ENCODE results near the gene KCNK4. TPM values are rescaled to one million over a fixed set of nuclear protein-coding genes. Genes with fewer than 3 reads are reported as not detected.
A peak's percentile ranks its signal among the peaks of the same experiment; 100 is the strongest.

KCNK4 gene
- total RNA-seq, 1 donor from 2014 or later = 0.22 TPM

DNA sequence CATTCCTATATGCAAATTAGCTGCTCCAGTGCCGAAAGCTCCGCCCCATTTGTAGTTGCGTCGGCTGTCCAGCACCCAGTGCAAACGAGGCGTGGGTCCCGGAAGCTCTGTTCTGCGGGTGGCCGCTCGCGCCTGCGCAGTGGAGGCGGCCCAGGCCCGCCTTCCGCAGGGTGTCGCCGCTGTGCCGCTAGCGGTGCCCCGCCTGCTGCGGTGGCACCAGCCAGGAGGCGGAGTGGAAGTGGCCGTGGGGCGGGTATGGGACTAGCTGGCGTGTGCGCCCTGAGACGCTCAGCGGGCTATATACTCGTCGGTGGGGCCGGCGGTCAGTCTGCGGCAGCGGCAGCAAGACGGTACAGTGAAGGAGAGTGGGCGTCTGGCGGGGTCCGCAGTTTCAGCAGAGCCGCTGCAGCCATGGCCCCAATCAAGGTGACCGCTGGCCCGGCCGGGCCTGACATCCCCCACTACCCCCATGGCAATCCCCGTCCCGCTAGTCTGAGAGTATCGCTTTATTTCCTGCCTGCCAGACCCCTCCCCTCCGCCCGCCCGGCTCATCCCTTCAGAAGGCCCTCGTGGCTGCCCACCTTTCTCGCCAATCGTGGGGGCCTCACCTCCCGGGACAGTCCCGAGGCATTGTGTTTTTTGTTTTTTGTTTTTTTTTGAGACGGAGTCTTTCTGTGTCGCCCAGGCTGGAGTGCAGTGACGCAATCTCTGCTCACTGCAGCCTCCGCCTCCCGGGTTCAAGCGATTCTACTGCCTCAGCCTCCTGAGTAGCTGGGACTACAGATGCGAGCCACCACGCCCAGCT, 27.1 kb downstream of the KCNK4 start, which contains the start of gene PRDX5:
Gene PRDX5 (plus strand): TSS at position 161 of the 805 bp plus-strand sequence. CDS start 95 bp downstream, at position 256.
- Mint-ChIP-seq H3K4me3 (ENCODE audit: unreplicated experiment) (peak within 1 kb of the TSS; percentile 90), H3K27ac (ENCODE audit: unreplicated experiment) (peak within 1 kb of the TSS; percentile 100), H3K4me1 (ENCODE audit: low read depth) (peaks cover 30% of the 10 kb centered on the region), H3K9me3 (ENCODE audit: low read depth) (no peaks in the 10 kb centered on the region), H3K27me3 (ENCODE audit: low read depth) (no peaks in the 10 kb centered on the region), H3K36me3 (ENCODE audit: low read depth) (peaks cover 8% of the 10 kb centered on the region)
- TF ChIP-seq, protein P1, sequence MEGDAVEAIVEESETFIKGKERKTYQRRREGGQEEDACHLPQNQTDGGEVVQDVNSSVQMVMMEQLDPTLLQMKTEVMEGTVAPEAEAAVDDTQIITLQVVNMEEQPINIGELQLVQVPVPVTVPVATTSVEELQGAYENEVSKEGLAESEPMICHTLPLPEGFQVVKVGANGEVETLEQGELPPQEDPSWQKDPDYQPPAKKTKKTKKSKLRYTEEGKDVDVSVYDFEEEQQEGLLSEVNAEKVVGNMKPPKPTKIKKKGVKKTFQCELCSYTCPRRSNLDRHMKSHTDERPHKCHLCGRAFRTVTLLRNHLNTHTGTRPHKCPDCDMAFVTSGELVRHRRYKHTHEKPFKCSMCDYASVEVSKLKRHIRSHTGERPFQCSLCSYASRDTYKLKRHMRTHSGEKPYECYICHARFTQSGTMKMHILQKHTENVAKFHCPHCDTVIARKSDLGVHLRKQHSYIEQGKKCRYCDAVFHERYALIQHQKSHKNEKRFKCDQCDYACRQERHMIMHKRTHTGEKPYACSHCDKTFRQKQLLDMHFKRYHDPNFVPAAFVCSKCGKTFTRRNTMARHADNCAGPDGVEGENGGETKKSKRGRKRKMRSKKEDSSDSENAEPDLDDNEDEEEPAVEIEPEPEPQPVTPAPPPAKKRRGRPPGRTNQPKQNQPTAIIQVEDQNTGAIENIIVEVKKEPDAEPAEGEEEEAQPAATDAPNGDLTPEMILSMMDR (IDR thresholded peaks at IDR 0.05) = peak; percentile 68
- peak; percentile 73 for DNase-seq (ENCODE audit: low spot score)

DNA sequence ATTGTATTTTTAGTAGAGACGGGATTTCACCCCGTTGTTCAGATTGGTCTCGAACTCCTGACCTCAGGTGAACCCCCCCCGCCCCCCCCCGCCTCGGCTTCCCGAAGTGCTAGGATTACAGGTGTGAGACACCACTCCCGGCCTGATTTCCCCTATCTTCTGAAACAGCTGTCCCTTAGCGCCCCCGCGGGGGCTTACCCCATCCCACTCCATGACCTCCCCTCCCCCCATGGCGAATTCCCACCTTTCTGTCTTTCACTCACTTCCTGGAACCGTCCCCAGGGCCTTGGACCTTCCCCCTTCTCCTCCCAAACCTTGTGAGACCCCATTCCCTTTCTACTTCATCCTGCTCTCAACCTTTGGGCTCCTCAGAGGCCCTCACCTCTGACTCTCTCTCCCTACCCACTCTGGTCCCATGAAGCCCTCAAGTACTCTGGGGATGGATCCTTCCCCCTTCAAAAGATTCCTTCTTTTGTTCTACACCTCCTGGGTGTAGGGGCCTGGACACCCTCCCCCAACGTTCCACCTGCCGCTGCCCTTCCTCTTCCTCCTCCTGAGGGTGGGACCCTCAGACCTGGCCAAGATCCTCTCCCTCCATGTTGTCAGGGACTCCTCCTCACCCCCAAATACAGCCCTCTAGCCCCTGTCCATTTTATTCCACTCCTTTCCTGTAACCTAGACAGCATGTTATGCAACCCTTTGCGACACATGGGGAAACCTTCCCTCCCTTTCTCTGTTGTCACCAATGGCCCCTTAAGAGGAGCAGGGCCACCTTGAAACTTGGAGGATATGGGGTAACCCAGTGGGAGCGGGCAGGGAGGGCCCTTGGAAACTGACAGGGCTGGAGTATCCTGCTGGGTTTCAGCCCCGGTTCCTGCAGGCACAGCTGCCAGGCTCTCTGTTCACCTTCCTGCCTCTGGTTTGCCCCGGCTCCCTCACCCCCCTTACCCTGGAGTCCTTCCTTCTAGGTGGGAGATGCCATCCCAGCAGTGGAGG, 28.0 kb downstream of the KCNK4 start:
- H3K27me3 Mint-ChIP-seq (ENCODE audit: low read depth) = no peaks in the 10 kb centered on the region
- DNase-seq (ENCODE audit: low spot score) = peak; percentile 68
- peaks cover 8% of the 10 kb centered on the region for H3K36me3 Mint-ChIP-seq (ENCODE audit: low read depth)

DNA sequence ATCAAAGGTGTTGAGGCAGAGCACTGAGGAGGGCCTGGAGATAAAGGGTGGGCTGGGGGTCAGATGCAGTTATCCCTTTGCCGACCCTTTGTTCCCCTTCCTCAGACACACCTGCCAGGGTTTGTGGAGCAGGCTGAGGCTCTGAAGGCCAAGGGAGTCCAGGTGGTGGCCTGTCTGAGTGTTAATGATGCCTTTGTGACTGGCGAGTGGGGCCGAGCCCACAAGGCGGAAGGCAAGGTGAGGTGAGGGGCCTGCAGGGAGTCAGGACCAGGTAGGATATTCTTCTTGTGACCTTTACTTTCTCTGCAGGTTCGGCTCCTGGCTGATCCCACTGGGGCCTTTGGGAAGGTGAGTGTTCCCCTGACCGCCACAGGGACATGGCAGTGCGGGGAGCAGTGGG, 29.5 kb downstream of the KCNK4 start:
- DNase-seq (ENCODE audit: low spot score) = peak; percentile 51
- Mint-ChIP-seq H3K4me1 (ENCODE audit: low read depth) (peaks cover 30% of the 10 kb centered on the region), H3K27ac (ENCODE audit: unreplicated experiment) (peak overlapping the region; percentile 1), H3K4me3 (ENCODE audit: unreplicated experiment) (no peak overlapping the region), H3K27me3 (ENCODE audit: low read depth) (no peaks in the 10 kb centered on the region), H3K9me3 (ENCODE audit: low read depth) (no peaks in the 10 kb centered on the region), H3K36me3 (ENCODE audit: low read depth) (peaks cover 8% of the 10 kb centered on the region)
- TF ChIP-seq, protein P1 (IDR thresholded peaks at IDR 0.05) = no peak

More for the DNA sequence above, 28.0 kb downstream of the KCNK4 start:
- Mint-ChIP-seq H3K4me3 (ENCODE audit: unreplicated experiment) (peak overlapping the region; percentile 90), H3K27ac (ENCODE audit: unreplicated experiment) (peak overlapping the region; percentile 100), H3K4me1 (ENCODE audit: low read depth) (peaks cover 30% of the 10 kb centered on the region), H3K9me3 (ENCODE audit: low read depth) (no peaks in the 10 kb centered on the region)
- TF ChIP-seq, protein P1 (IDR thresholded peaks at IDR 0.05) = no peak

DNA sequence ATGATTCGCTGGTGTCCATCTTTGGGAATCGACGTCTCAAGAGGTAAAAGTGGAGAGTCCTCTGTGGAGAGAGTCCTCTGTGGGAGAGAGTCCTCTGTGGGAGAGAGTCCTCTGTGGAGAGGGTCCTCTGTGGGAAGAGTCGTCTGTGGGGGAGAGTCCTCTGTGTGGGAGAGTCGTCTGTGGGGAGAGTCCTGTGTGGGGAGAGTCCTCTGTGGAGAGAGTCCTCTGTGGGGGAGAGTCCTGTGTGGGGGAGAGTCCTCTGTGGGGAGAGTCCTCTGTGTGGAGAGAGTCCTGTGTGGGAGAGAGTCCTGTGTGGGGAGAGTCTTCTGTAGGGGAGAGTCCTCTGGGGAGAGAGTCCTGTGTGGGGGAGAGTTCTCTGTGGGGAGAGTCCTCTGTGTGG, 29.9 kb downstream of the KCNK4 start:
- DNase-seq (ENCODE audit: low spot score) = no peak
- H3K4me1 Mint-ChIP-seq (ENCODE audit: low read depth) = peaks cover 30% of the 10 kb centered on the region
- peaks cover 8% of the 10 kb centered on the region for H3K36me3 Mint-ChIP-seq (ENCODE audit: low read depth)
- no peaks in the 10 kb centered on the region for H3K27me3 Mint-ChIP-seq (ENCODE audit: low read depth)
- no peak overlapping the region for H3K4me3 Mint-ChIP-seq (ENCODE audit: unreplicated experiment)
- H3K27ac Mint-ChIP-seq (ENCODE audit: unreplicated experiment) = no peak overlapping the region
- H3K9me3 Mint-ChIP-seq (ENCODE audit: low read depth) = no peaks in the 10 kb centered on the region
- TF ChIP-seq, protein P1 (IDR thresholded peaks at IDR 0.05) = no peak

DNA sequence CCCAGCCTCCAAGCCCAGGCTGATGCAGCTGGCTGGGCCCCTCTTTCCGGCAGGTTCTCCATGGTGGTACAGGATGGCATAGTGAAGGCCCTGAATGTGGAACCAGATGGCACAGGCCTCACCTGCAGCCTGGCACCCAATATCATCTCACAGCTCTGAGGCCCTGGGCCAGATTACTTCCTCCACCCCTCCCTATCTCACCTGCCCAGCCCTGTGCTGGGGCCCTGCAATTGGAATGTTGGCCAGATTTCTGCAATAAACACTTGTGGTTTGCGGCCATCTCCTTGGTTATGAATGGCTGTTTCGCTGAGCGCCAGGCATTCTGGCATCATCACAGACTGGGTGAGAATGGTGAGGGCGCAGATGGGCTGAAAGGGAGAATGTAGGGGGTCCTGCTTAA, 30.4 kb downstream of the KCNK4 start:
- H3K27ac Mint-ChIP-seq (ENCODE audit: unreplicated experiment) = no peak overlapping the region
- H3K4me1 Mint-ChIP-seq (ENCODE audit: low read depth) = peaks cover 26% of the 10 kb centered on the region
- H3K27me3 Mint-ChIP-seq (ENCODE audit: low read depth) = no peaks in the 10 kb centered on the region
- TF ChIP-seq, protein P1 (IDR thresholded peaks at IDR 0.05) = no peak
- H3K36me3 Mint-ChIP-seq (ENCODE audit: low read depth) = peaks cover 8% of the 10 kb centered on the region
- DNase-seq (ENCODE audit: low spot score) = peak; percentile 56
- H3K4me3 Mint-ChIP-seq (ENCODE audit: unreplicated experiment) = no peak overlapping the region
- H3K9me3 Mint-ChIP-seq (ENCODE audit: low read depth) = no peaks in the 10 kb centered on the region

Measured in chondrocyte (in vitro differentiated cells).